ENCODE data around the gene MINK1.
"Not testable (repeated sequence)": the region's sequence is repeated elsewhere in the genome, so short reads cannot be mapped to it uniquely, and the experiment has no call there.

The MINK1 gene

GRCh38 chr17:4858068-4858881, 25.1 kb downstream of the MINK1 start:
- H3K27ac ChIP-seq = no peak overlapping the region; the same call in 1 of the 2 replicates
- TF ChIP-seq ZFX (IDR thresholded peaks at IDR 0.05) (no peak), CTCF (conservative IDR thresholded peaks at IDR 0.05) (no peak)

GRCh38 chr17:4858882-4859260, 25.7 kb downstream of the MINK1 start:
- TF ChIP-seq ZFX (IDR thresholded peaks at IDR 0.05) (no peak), CTCF (conservative IDR thresholded peaks at IDR 0.05) (no peak)
- no peak overlapping the region; the same call in 1 of the 2 replicates for H3K27ac ChIP-seq

- no peak overlapping the region for H3K27ac ChIP-seq
- TF ChIP-seq CTCF (conservative IDR thresholded peaks at IDR 0.05) (no peak), ZFX (IDR thresholded peaks at IDR 0.05) (no peak)
Measured at GRCh38 chr17:4859816-4860625, 26.9 kb downstream of the MINK1 start.

- no peak for TF ChIP-seq ZFX (IDR thresholded peaks at IDR 0.05)
- TF ChIP-seq CTCF (conservative IDR thresholded peaks at IDR 0.05) = no peak
- H3K27ac ChIP-seq = no peak overlapping the region
Measured at GRCh38 chr17:4860651-4861050, 27.5 kb downstream of the MINK1 start.

GRCh38 chr17:4861052-4861451, 27.9 kb downstream of the MINK1 start:
- TF ChIP-seq ZFX (IDR thresholded peaks at IDR 0.05) = no peak
- TF ChIP-seq CTCF (conservative IDR thresholded peaks at IDR 0.05) = no peak

GRCh38 chr17:4862720-4863119, 29.6 kb downstream of the MINK1 start:
- TF ChIP-seq CTCF (conservative IDR thresholded peaks at IDR 0.05) (no peak), ZFX (IDR thresholded peaks at IDR 0.05) (no peak)
- H3K27ac ChIP-seq = no peak overlapping the region

More at GRCh38 chr17:4861052-4861451, 27.9 kb downstream of the MINK1 start:
- no peak overlapping the region for H3K27ac ChIP-seq

- TF ChIP-seq ZFX (IDR thresholded peaks at IDR 0.05) (no peak), CTCF (conservative IDR thresholded peaks at IDR 0.05) (no peak)
- H3K27ac ChIP-seq = no peak overlapping the region
Measured at GRCh38 chr17:4863321-4863720, 30.2 kb downstream of the MINK1 start.

- not testable (repeated sequence) for H3K27ac ChIP-seq
Measured at GRCh38 chr17:4867535-4867934, 34.4 kb downstream of the MINK1 start.

- H3K27ac ChIP-seq = not testable (repeated sequence)
Measured at GRCh38 chr17:4869058-4869998, 36.2 kb downstream of the MINK1 start.
